D721Med (cell line): ENCODE data around the gene SPRN.

Experiments used
- DNase-seq: peaks from one replicate; pipeline ENCODE4 v3.0.0; 2011; ENCODE audit warnings: low spot score; ENCODE audit not compliant: insufficient read length
- FAIRE-seq: peaks from 2 replicates; lab custom pipeline; 2011; peaks lifted over from hg19 to GRCh38; lab: Jason Lieb, UNC
- CTCF ChIP-seq: IDR thresholded peaks from 2 replicates; pipeline ENCODE4 v1.5.1; 2012; ENCODE audit warnings: mild to moderate bottlenecking, control low read depth; ENCODE audit not compliant: insufficient read depth; ENCODE audit errors: missing control alignments

Gene SPRN

GRCh38 chr10:133460208-133460769, 35.9 kb upstream of the SPRN start:
- FAIRE-seq, result no peak
- no peak for TF ChIP-seq CTCF
- no peak for DNase-seq

- DNase-seq (no peak), FAIRE-seq (no peak)
- TF ChIP-seq CTCF, result no peak
These were observed 35.2 kb upstream of the SPRN start for GRCh38 chr10:133459454-133460207.

- DNase-seq (no peak), FAIRE-seq (no peak)
- no peak for TF ChIP-seq CTCF
These were observed 34.5 kb upstream of the SPRN start for GRCh38 chr10:133458710-133459453.

- FAIRE-seq, result no peak
- no peak for TF ChIP-seq CTCF
- DNase-seq, result no peak
These were observed 33.7 kb upstream of the SPRN start for GRCh38 chr10:133458021-133458709.

- no peak for TF ChIP-seq CTCF
- no peak for DNase-seq
- no peak for FAIRE-seq
These were observed 32.8 kb upstream of the SPRN start for GRCh38 chr10:133457100-133457841.

- TF ChIP-seq CTCF, result no peak
- no peak for DNase-seq
- FAIRE-seq, result no peak
These were observed 31.9 kb upstream of the SPRN start for GRCh38 chr10:133456041-133456951.
